ENCODE data around the gene FBH1. TPM values are rescaled to one million over a fixed set of nuclear protein-coding genes. Genes with fewer than 3 reads are reported as not detected.

Gene FBH1
- polyA plus RNA-seq, 1 donor = 44.1 TPM

- no peak for DNase-seq
These were observed 91.5 kb downstream of the FBH1 start for GRCh38 chr10:5981529-5981928.

- no peak for DNase-seq
These were observed 93.7 kb downstream of the FBH1 start for GRCh38 chr10:5983774-5984173.

- DNase-seq = no peak
These were observed 95.0 kb downstream of the FBH1 start for GRCh38 chr10:5985029-5985428.

Other genes with a start within 250 kb of the FBH1 start
- gene ASB13, start 223.6 kb upstream of the FBH1 start, polyA plus RNA-seq (ENCODE audit: insufficient read length) = 13.5 TPM
- gene TASOR2, start 205.4 kb upstream of the FBH1 start, polyA plus RNA-seq (ENCODE audit: insufficient read length) = 29.3 TPM
- gene GDI2, start 76.8 kb upstream of the FBH1 start, polyA plus RNA-seq (ENCODE audit: insufficient read length) = 212 TPM
- gene ANKRD16, start 350 bp upstream of the FBH1 start, polyA plus RNA-seq (ENCODE audit: insufficient read length) = 6.4 TPM
- gene IL15RA, start 87.3 kb downstream of the FBH1 start, polyA plus RNA-seq (ENCODE audit: insufficient read length) = 3.2 TPM
- not detected for gene IL2RA, start 172.1 kb downstream of the FBH1 start, polyA plus RNA-seq (ENCODE audit: insufficient read length)
- 107 TPM for gene RBM17, start 198.8 kb downstream of the FBH1 start, polyA plus RNA-seq (ENCODE audit: insufficient read length)

Data from hindlimb muscle (tissue), 1 donor.